Activated CD8-positive, alpha-beta T cell treated with anti-CD3 and anti-CD28 coated beads for 36 hours (primary cell): Measurements from ENCODE around the gene NUMA1. TPM values are rescaled to one million over a fixed set of nuclear protein-coding genes. Genes with fewer than 3 reads are reported as not detected.

Experiments used
- ATAC-seq: fragments of 200-7000 bp; cut with Tn5 transposase; one replicate; pipeline ENCODE4 v1.10.0; 2021; ENCODE audit warnings: mild to moderate bottlenecking, moderate library complexity
- CTCF ChIA-PET: fragments of 350-600 bp; sonication (Branson Sonifier 250); formaldehyde crosslinking; loops from one replicate; lab custom pipeline; 2021; ENCODE audit warnings: antibody characterized with exemption; lab: Charles Lee
- POLR2A ChIA-PET: fragments of 350-600 bp; sonication (Branson Sonifier 250); formaldehyde crosslinking; loops from one replicate; lab custom pipeline; 2021; ENCODE audit warnings: antibody characterized with exemption; lab: Charles Lee
- DNase-seq: peaks from one replicate; pipeline ENCODE4 v3.0.0-alpha.2; 2020
- H3K27ac Mint-ChIP-seq: one replicate; pipeline ENCODE4 v1.8.0; 2021; ENCODE audit warnings: mild to moderate bottlenecking, mixed read lengths
- H3K27me3 Mint-ChIP-seq: one replicate; pipeline ENCODE4 v1.8.0; 2021; ENCODE audit warnings: mixed read lengths
- H3K36me3 Mint-ChIP-seq: one replicate; pipeline ENCODE4 v1.8.0; 2021; ENCODE audit warnings: low read depth, mixed read lengths
- H3K4me1 Mint-ChIP-seq: one replicate; pipeline ENCODE4 v1.8.0; 2021; ENCODE audit warnings: low read depth, mixed read lengths
- H3K4me3 Mint-ChIP-seq: one replicate; pipeline ENCODE4 v1.8.0; 2021; ENCODE audit warnings: mild to moderate bottlenecking, moderate library complexity, mixed read lengths
- H3K9me3 Mint-ChIP-seq: one replicate; pipeline ENCODE4 v1.8.0; 2021; ENCODE audit warnings: mixed read lengths
- CTCF ChIP-seq: fragments of 200-600 bp; IDR thresholded peaks from one replicate; pipeline ENCODE4 v1.8.0; 2022; ENCODE audit warnings: antibody characterized with exemption, mild to moderate bottlenecking
- intact Hi-C: fragments of 100-400 bp; cut with micrococcal nuclease; formaldehyde crosslinking; loops from one replicate; pipeline ENCODE4 v1.10.0; 2022
- total RNA-seq, 2 experiments: library from RNA; stranded (reverse); gene quantifications; one replicate each; pipeline ENCODE4 v1.2.3, GENCODE V29; 2021

Gene NUMA1
- total RNA-seq, 2 experiments from 2014 or later = 165 to 169 TPM

GRCh38 chr11:72001834-72002591 lies 78.3 kb downstream of the NUMA1 start:
- no peaks in the 10 kb centered on the region for H3K27me3 Mint-ChIP-seq
- H3K4me3 Mint-ChIP-seq = no peak overlapping the region
- DNase-seq (no peak), ATAC-seq (no peak)
- H3K9me3 Mint-ChIP-seq = no peaks in the 10 kb centered on the region
- peaks cover 20% of the 10 kb centered on the region for H3K4me1 Mint-ChIP-seq
- intact Hi-C loops = no loop called here
- ChIA-PET CTCF (interaction anchor here (1.2 kb wide), 2 partner anchors 15 to 23 kb away, joined by 3 to 5 read pairs; no protein-coding TSS in a partner anchor), POLR2A (interaction anchor here (0.6 to 1.3 kb wide), 3 partner anchors 10 to 652 kb away, joined by 3 to 4 read pairs (median 3); no protein-coding TSS in a partner anchor)
- TF ChIP-seq CTCF = no peak
- H3K27ac Mint-ChIP-seq = peak overlapping the region; percentile 51
- H3K36me3 Mint-ChIP-seq = peaks cover 36% of the 10 kb centered on the region

GRCh38 chr11:72001285-72001684 lies 79.1 kb downstream of the NUMA1 start:
- ChIA-PET CTCF (interaction anchor here (1.2 kb wide), 1 partner anchor 24 kb away, joined by 5 read pairs; no protein-coding TSS in a partner anchor), POLR2A (interaction anchor here (1.3 kb wide), 1 partner anchor 11 kb away, joined by 4 read pairs; no protein-coding TSS in a partner anchor)
- Mint-ChIP-seq H3K27me3 (no peaks in the 10 kb centered on the region), H3K4me3 (no peak overlapping the region), H3K4me1 (peaks cover 20% of the 10 kb centered on the region), H3K27ac (no peak overlapping the region), H3K36me3 (peaks cover 37% of the 10 kb centered on the region), H3K9me3 (no peaks in the 10 kb centered on the region)
- intact Hi-C loops = no loop called here
- ATAC-seq (no peak), DNase-seq (no peak)
- no peak for TF ChIP-seq CTCF

GRCh38 chr11:72000202-72000867 lies 80.0 kb downstream of the NUMA1 start:
- H3K27me3 Mint-ChIP-seq = no peaks in the 10 kb centered on the region
- H3K27ac Mint-ChIP-seq = no peak overlapping the region
- no peaks in the 10 kb centered on the region for H3K9me3 Mint-ChIP-seq
- DNase-seq (no peak), ATAC-seq (no peak)
- intact Hi-C loops = no loop called here
- peaks cover 20% of the 10 kb centered on the region for H3K4me1 Mint-ChIP-seq
- ChIA-PET POLR2A (interaction anchor here (0.7 to 1.3 kb wide), 4 partner anchors 9 to 102 kb away, joined by 3 to 7 read pairs (median 4); no protein-coding TSS in a partner anchor), CTCF (interaction anchor here (0.8 to 1.2 kb wide), 3 partner anchors 22 to 144 kb away, joined by 3 to 5 read pairs (median 3); no protein-coding TSS in a partner anchor)
- no peak for TF ChIP-seq CTCF
- H3K36me3 Mint-ChIP-seq = peaks cover 33% of the 10 kb centered on the region
- no peak overlapping the region for H3K4me3 Mint-ChIP-seq

GRCh38 chr11:71999798-72000197 lies 80.5 kb downstream of the NUMA1 start:
- CTCF ChIA-PET = interaction anchor here (0.8 to 1.0 kb wide), 3 partner anchors 21 to 144 kb away, joined by 3 read pairs; no protein-coding TSS in a partner anchor
- H3K36me3 Mint-ChIP-seq = peaks cover 28% of the 10 kb centered on the region
- H3K9me3 Mint-ChIP-seq = no peaks in the 10 kb centered on the region
- peak overlapping the region; percentile 87 for H3K27ac Mint-ChIP-seq
- peaks cover 20% of the 10 kb centered on the region for H3K4me1 Mint-ChIP-seq
- TF ChIP-seq CTCF = no peak
- H3K4me3 Mint-ChIP-seq = no peak overlapping the region
- intact Hi-C loops = no loop called here
- no peak for DNase-seq
- POLR2A ChIA-PET = interaction anchor here (0.7 to 1.6 kb wide), 5 partner anchors 10 to 102 kb away, joined by 3 to 9 read pairs (median 4); no protein-coding TSS in a partner anchor
- no peak for ATAC-seq
- no peaks in the 10 kb centered on the region for H3K27me3 Mint-ChIP-seq
